SH-SY5Y (cell line): Measurements from ENCODE around the gene TRMT10A.

ENCODE experiments used
- GATA2 ChIP-seq: IDR thresholded peaks from 2 replicates; pipeline ENCODE4 v1.6.1; 2011; ENCODE audit warnings: mild to moderate bottlenecking, low read depth, low read length
- GATA3 ChIP-seq: IDR thresholded peaks from 2 replicates; pipeline ENCODE4 v1.6.1; 2011; ENCODE audit warnings: low read depth, mild to moderate bottlenecking, low read length, moderate library complexity

The TRMT10A gene

DNA sequence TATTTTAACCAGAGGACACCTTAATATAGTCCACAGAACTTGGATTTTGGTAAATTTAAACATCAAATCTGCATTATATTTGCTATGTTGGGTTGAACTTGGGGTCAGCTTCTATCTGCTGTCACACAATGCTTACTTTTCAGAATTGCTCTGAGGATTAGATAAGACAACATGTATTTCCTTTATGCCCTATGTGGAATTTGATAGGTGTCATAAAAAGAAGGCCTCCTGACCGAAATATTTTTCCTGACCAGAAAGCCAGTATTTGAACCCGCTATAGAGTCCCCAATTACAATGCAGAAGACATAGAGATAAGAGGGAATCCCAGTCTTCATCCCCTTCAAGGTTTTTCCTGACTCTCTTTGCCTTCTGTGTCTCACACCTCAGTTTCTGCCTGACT lies 14.9 kb upstream of the TRMT10A start:
- no peak for TF ChIP-seq GATA2
- TF ChIP-seq GATA3 = no peak

GRCh38 chr4:99574530-99575324 lies 10.9 kb upstream of the TRMT10A start, which contains the start of gene MTTP:
MTTP (plus strand) TSS chr4:99574824; CDS start chr4:99574910, 86 bp downstream.
- no peak for TF ChIP-seq GATA2
- no peak for TF ChIP-seq GATA3

- no peak for TF ChIP-seq GATA2
- no peak for TF ChIP-seq GATA3
These were observed 10.0 kb upstream of the TRMT10A start for GRCh38 chr4:99573735-99574368.

DNA sequence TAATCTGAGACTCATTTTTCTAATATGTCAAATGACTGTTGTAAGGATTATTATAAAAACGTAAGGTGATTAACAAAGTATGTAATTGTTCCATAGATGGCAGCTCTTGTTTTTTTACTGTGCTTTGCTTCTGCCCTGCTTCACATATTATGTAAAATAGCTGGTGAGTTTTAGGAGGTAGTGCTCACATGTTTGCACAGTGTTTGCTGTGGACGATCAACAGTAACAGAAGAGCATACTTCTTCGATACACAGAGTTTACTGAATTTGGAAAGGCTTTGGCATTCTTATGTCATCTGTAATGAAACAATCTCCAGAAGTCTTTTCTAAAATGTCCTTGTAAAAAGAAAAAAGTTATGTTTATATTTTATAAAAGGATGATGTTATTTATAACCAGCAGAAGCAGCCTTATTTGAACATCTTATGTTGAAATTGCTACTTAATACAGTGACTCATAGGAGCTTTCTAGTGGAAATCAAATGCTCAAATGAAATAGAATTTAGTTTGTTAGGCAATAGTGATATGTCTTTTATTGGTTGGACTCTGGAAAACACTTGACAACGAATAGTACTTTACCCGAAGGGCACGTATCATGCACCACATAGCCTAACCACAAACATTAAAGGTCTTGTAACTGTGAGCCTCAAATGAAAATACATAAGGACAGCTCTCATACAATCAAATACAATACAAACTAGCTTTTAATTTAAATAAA lies 8.8 kb upstream of the TRMT10A start:
- TF ChIP-seq GATA3 = no peak
- no peak for TF ChIP-seq GATA2

- no peak for TF ChIP-seq GATA3
- TF ChIP-seq GATA2 = no peak
These were observed 8.0 kb upstream of the TRMT10A start for GRCh38 chr4:99571883-99572282.

DNA sequence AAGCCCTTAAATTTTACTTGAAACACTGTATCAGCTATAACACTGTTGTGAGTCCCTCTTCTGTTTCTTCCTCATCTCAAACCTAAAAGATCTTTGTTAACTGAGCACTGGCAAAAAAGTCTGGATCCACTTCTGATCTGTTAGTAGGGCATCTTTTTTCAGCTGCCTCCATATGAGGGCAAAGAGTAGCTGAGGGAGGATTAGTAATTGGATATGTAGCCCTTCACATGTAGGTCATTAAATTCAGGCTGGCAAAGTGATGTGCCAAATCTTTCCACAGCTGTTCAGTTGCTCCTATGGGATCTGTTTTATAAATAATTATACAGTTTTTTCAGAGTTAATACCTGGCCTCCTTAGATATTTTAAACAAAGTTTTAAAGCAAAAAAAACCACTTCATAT lies 1.1 kb upstream of the TRMT10A start:
- TF ChIP-seq GATA2 (no peak), GATA3 (no peak)

- no peak for TF ChIP-seq GATA3
- no peak for TF ChIP-seq GATA2
These were observed 11.0 kb downstream of the TRMT10A start for GRCh38 chr4:99552872-99553271.

DNA sequence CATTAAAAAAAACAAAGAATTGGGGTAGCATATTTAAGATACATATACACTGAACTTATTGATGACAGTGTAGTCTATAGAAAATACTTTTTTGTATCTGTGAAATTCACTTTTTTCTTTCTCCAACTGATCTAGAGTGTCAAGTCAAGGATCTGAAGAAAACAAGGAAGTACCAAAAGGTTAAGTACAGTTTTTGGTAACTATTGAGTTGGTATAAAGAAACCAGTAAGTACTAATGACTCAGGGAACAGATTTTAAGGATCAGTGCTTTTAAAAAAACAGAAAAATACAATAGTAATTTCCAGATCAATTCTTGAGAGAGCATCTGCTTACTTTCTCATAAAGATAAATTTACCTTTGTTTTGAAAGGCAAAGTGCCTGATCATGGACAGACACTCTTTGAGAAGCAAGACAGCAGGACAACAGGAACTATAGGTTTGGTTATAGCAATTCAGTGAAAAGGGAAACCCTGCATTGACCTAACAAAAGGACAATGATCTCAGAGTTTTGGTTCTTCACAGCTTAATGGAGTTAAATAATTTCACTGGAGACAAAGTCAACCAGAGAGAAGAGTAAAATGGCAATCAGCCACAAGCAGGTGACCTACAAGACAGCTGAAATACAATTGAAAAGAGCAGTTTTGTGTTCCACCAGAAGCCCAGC lies 23.4 kb downstream of the TRMT10A start:
- TF ChIP-seq GATA2 = no peak
- TF ChIP-seq GATA3 = no peak

DNA sequence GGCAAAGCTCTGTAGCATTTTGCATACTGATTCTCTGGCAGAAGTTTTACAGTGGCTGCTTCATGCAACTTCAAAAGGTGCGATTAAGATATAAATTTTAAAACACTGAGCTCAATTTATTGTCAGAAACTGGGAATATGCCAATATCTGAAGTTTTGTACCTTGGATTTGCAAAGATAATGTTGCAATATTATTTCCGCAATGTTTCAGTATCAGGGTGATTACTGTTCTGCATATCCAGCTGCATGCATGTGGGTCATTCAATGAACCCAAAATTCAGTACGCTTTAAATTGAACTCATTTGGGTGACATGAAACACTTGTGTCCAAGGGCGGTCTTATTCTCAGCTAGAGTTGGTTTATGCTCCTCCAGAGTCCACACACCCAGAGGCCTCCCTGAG lies 26.2 kb downstream of the TRMT10A start:
- TF ChIP-seq GATA3 = no peak
- no peak for TF ChIP-seq GATA2

DNA sequence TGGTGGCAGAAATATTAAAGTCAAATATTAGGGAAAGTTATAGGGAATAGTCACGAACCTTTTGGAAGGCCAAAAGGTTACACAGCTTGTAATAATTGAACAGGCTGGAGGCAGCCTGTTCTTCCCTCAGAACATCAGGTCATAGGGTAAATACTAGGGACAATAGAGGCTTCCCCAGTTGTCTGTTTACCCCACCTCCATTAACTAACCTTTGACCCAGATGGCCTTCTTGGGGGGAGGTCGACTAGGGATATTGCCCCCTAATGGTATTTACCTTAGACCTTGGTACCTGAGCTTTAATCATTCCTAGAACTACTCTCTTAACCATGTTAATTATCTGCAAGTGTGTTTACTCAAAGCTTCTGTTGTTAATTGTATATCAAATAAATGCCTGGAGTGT lies 27.0 kb downstream of the TRMT10A start:
- TF ChIP-seq GATA3 = no peak
- no peak for TF ChIP-seq GATA2

DNA sequence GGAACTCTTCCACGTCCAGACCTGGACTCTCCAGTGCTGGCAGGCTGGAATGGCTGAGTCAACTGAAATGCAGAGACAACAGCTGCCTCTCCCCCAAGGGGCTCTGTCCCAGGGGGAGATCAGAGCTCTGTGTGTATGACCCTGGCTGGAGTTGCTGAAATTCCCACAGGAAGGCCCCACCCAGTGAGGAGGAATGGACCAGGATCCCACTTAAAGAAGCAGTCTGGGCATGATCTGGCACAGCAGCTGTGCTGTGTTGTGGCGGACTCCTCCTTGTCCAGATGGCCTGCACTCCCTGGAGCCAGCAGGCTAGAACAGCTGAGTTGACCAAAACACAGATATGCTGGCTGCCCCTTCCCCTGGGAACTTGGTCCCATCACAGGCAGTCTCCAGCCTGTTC lies 27.6 kb downstream of the TRMT10A start:
- no peak for TF ChIP-seq GATA3

DNA sequence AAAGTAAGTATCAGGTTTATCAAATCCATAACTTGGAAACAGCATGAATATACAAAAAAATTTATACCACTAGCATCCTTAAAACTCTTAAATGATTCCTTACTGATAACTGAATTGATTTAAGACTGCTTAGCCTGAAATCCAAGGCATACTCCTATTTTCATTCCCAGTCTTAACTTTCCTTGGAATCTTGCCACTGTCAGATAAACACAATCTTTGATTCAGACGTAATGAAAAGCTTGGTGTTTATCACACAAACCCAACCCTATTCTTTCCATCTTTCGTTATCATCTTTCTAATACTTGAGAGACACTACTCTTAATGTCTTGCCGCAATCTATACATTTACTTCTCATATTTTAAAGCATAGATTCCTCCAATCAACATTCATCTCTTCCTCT lies 33.9 kb downstream of the TRMT10A start:
- TF ChIP-seq GATA2 (no peak), GATA3 (no peak)

GRCh38 chr4:99529228-99529627 lies 34.6 kb downstream of the TRMT10A start:
- TF ChIP-seq GATA2 (no peak), GATA3 (no peak)

DNA sequence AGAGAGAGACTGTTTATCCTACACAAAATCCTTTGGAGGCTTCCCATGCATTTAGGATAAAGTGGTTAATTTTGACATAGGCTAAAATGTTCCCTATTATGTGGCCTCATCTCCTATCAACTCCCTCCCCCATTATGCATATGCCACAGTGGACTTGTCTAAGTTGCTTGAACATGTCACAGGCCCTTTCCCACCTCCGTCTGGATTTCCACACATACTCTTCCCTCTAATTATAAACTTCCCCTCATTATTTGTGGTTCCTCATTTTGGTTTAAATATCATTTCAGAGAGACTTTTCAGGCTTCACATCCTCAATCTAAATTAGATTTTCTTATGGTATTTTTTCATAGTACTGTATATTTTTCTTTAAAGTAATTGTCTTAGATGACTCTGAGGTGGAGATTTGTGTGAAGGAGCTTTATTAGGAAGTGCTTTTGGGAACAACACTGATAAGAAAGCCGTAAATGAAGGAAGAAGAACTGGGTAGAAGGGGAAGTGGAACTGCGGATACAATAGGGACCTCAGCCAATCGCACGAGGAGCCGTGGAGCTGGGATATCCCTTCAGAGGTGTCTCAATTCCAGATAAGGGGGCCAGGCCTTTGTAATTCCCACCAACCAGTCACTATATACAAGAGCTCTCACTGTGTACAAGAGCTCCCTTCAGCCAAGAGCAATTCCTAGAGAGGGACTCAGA lies 45.1 kb downstream of the TRMT10A start:
- TF ChIP-seq GATA2 (no peak), GATA3 (no peak)

GRCh38 chr4:99510721-99511120 lies 53.1 kb downstream of the TRMT10A start, which contains the start of gene C4orf17:
C4orf17 (plus strand) TSS chr4:99511021; CDS start chr4:99513082, 2,061 bp downstream.
- TF ChIP-seq GATA2 (no peak), GATA3 (no peak)
